Brain microvascular endothelial cell (primary cell): Measurements from ENCODE around the gene DOCK9.

Experiments
- DNase-seq: peaks from one replicate; pipeline ENCODE4 v3.0.0-alpha.2; 2020
- H3K27ac ChIP-seq: fragments of 250-450 bp; sonication (Bioruptor Pico); 2 replicates; pipeline ENCODE4 v1.5.1; 2020; ENCODE audit warnings: mild to moderate bottlenecking, moderate library complexity
- H3K27me3 ChIP-seq: fragments of 250-450 bp; sonication (Bioruptor Pico); replicated peaks from 2 replicates; pipeline ENCODE4 v1.5.1; 2020; ENCODE audit warnings: mild to moderate bottlenecking
- H3K36me3 ChIP-seq: fragments of 250-450 bp; sonication (Bioruptor Pico); replicated peaks from 2 replicates; pipeline ENCODE4 v1.5.1; 2020; ENCODE audit warnings: mild to moderate bottlenecking
- H3K4me3 ChIP-seq: 2 replicates; pipeline ENCODE4 v1.5.1; 2011; ENCODE audit warnings: low read depth, mild to moderate bottlenecking, control low read depth, low read length, moderate library complexity
- in situ Hi-C: cut with HindIII; loops from 2 replicates; pipeline ENCODE4 v1.10.0; 2017; ENCODE audit warnings: low sequenced_read_pairs, low pct_ligation_motif_present
- TF ChIP-seq, protein P1 (sequence below): IDR thresholded peaks from 2 replicates; pipeline ENCODE4 v1.5.1; 2011; ENCODE audit warnings: low read depth, mild to moderate bottlenecking, moderate library complexity, low read length, control low read depth, inconsistent platforms; ENCODE audit errors: missing control alignments

The DOCK9 gene

DNA sequence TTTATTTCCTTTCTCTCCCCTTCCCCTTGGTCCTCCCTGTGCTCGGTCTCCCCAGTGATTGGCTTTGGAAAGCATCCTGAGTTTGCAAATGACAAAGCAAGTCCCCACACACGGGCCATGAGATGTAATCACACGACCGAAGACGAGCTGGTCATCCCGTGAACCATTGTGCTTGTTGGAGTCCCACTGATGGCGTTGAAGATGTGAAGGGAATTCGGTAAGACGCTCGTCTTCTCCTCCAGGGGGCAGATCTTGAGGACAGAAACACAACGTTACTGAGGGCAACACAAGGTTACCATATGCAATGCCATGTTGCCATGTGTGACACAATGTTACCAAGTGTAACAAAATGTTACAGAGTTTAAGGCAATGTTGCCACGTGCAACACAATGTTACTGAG is 183.4 kb downstream of the DOCK9 start:
- in situ Hi-C loops: no loop called here
- Histone ChIP-seq H3K36me3 (peaks cover 15% of the 10 kb centered on the region), H3K27ac (no peak overlapping the region), H3K27me3 (no peaks in the 10 kb centered on the region), H3K4me3 (no peak overlapping the region)
- TF ChIP-seq, protein P1, sequence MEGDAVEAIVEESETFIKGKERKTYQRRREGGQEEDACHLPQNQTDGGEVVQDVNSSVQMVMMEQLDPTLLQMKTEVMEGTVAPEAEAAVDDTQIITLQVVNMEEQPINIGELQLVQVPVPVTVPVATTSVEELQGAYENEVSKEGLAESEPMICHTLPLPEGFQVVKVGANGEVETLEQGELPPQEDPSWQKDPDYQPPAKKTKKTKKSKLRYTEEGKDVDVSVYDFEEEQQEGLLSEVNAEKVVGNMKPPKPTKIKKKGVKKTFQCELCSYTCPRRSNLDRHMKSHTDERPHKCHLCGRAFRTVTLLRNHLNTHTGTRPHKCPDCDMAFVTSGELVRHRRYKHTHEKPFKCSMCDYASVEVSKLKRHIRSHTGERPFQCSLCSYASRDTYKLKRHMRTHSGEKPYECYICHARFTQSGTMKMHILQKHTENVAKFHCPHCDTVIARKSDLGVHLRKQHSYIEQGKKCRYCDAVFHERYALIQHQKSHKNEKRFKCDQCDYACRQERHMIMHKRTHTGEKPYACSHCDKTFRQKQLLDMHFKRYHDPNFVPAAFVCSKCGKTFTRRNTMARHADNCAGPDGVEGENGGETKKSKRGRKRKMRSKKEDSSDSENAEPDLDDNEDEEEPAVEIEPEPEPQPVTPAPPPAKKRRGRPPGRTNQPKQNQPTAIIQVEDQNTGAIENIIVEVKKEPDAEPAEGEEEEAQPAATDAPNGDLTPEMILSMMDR: peak; percentile 17
- no peak for DNase-seq

DNA sequence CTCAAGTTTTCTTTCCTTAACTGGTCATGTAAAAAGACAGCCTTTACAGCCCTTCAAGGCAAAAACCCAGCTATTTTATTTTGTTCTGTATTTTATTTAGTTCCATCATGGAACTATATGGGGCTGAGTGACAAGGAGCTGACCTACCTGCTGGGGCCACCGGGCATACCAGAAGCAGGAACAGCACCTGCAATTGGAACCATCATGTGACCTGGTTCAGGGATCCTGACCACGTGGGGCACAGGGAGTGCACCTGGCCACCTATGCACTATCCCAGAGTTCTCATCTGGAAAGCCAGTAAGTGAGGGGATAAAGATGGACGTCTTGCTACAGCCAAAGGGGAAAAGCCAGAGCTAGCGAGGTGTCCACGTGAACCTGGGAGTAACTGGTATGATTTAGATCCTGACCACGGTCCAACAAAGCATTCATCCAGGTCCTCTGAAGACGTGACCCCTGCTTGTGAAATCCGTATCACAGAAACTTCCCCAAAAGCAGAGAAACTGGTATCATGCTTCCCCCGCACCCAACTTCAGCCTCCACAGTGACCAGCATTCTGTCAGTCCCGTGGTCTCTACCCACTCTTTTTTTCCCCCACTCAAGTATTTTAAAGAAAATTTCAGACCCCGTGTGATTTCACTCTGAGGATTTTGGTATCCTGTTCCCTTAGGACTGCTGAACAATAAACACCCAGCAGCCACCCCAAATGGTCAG is 184.9 kb downstream of the DOCK9 start:
- no peak for DNase-seq
- Histone ChIP-seq H3K36me3 (peaks cover 12% of the 10 kb centered on the region), H3K27ac (no peak overlapping the region), H3K27me3 (no peaks in the 10 kb centered on the region), H3K4me3 (no peak overlapping the region)
- TF ChIP-seq, protein P1: no peak
- in situ Hi-C loops: no loop called here

DNA sequence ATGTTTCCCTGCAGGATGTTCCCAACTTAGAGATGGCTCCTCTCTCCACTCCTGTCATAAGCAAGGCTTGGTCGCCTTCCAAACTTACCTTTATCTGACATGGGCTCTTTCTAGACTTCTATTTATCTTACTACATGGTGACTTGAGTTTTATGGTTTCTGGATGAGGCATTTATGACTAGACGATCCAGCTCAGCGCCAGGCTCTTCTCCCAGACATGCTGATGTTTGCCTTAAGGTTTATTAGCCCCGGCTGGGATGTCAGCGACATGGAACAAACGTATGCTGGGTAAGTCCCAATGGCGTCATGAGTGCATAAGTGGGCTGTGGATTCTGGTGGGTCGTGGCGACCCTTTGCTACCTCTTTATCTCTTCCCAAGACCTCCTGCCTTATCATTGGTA is 185.5 kb downstream of the DOCK9 start:
- no peak overlapping the region for H3K4me3 ChIP-seq

DNA sequence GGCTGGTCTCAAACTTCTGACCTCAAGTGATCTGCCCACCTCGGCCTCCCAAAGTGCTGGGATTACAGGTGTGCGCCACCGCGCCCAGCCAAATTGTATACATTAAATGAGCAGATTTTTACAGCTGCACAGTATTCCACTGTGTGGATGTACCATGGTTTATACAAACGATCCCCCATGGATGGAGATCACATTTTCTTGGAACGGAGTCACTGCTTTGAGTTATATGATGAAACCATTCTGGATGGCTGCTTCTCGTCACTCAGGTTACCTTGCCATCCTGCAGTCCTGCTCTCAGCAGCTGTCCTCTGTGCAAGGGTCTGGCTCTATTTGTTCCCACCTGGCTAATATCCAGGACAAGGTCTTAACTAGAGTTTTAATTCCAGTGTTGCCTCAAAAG is 186.3 kb downstream of the DOCK9 start:
- in situ Hi-C loops: no loop called here
- Histone ChIP-seq H3K27me3 (no peaks in the 10 kb centered on the region), H3K4me3 (no peak overlapping the region), H3K36me3 (peaks cover 10% of the 10 kb centered on the region), H3K27ac (no peak overlapping the region)
- DNase-seq: no peak
- TF ChIP-seq, protein P1: no peak

More for the DNA sequence above, 185.5 kb downstream of the DOCK9 start:
- in situ Hi-C loops: no loop called here
- Histone ChIP-seq H3K27me3 (no peaks in the 10 kb centered on the region), H3K27ac (no peak overlapping the region), H3K36me3 (peaks cover 10% of the 10 kb centered on the region)
- TF ChIP-seq, protein P1: no peak
- DNase-seq: no peak

DNA sequence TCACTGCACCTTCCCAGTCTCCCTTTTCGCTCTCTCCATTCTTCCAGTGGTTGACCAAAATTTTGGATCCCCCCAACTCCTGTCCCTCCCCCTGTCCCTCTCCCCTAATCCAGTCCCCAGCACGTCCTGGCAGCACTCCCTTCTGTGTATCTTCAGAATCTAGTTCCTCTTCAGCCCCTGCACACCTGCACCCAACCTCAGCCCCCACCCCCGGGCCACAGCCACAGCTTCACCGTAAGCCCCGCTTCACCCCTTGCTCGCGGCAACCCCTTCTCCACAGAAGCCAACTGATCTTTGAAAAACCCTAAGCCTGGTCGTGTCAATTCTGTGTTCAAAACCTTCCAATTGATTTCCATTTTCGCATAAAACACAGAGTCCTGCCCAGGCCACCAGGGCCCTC is 189.9 kb downstream of the DOCK9 start:
- Histone ChIP-seq H3K4me3 (no peak overlapping the region), H3K27me3 (no peaks in the 10 kb centered on the region), H3K36me3 (no peaks in the 10 kb centered on the region), H3K27ac (no peak overlapping the region)
- TF ChIP-seq, protein P1: no peak
- in situ Hi-C loops: no loop called here
- DNase-seq: no peak

DNA sequence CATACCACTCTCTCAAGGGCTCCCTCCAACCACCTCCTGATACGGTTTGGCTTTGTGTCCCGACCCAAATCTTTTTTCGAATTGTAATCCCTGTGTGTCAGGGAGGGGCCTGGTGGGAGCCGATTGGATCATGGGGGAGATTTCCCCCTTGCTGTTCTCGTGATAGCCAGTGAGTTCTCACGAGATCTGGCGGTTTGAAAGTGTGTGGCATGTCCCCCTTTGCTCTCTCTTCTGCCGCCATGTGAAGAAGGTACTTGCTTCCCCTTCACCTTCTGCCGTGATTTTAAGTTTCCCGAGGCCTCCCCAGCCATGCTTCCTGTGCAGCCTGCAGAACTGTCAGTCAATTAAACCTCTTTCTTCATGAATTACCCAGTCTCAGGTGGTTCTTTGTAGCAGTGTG is 190.7 kb downstream of the DOCK9 start:
- H3K36me3 ChIP-seq: no peaks in the 10 kb centered on the region
- no peak overlapping the region for H3K27ac ChIP-seq
- in situ Hi-C loops: no loop called here
- H3K27me3 ChIP-seq: no peaks in the 10 kb centered on the region
- TF ChIP-seq, protein P1: no peak
- no peak overlapping the region for H3K4me3 ChIP-seq
- DNase-seq: no peak
